ENCODE results near the gene SYNDIG1. TPM values are rescaled to one million over a fixed set of nuclear protein-coding genes. Genes with fewer than 3 reads are reported as not detected.

SYNDIG1 gene
- total and polyA plus RNA-seq, 2 of the 4 experiments (the other 2 are of a cell fraction) = not detected

GRCh38 chr20:24469894-24470745 lies 691 bp downstream of the SYNDIG1 start:
- no peak for TF ChIP-seq FOS (IDR thresholded peaks at IDR 0.05; ENCODE audit: low read depth, low read length)
- no peak for TF ChIP-seq RCOR1 (IDR thresholded peaks at IDR 0.05; ENCODE audit: insufficient replicate concordance, low read length)
- no peak for TF ChIP-seq CTCF (conservative IDR thresholded peaks at IDR 0.05; ENCODE audit: low read depth, low read length)
- no peak for TF ChIP-seq RAD21 (IDR thresholded peaks at IDR 0.05; ENCODE audit: low read length)
- TF ChIP-seq MAZ (IDR thresholded peaks at IDR 0.05; ENCODE audit: borderline replicate concordance, low read depth, low read length) = no peak
- TF ChIP-seq BHLHE40 (IDR thresholded peaks at IDR 0.05; ENCODE audit: low read depth, low read length) = no peak
- TF ChIP-seq MAFK (IDR thresholded peaks at IDR 0.05; ENCODE audit: low read depth, low read length) = no peak
- TF ChIP-seq SMC3 (IDR thresholded peaks at IDR 0.05; ENCODE audit: low read depth, low read length) = no peak
- no peak for TF ChIP-seq USF2 (IDR thresholded peaks at IDR 0.05; ENCODE audit: low read depth, low read length)
- TF ChIP-seq POLR2A (IDR thresholded peaks at IDR 0.05; ENCODE audit: low read depth, low read length) = no peak
- TF ChIP-seq, protein P1, sequence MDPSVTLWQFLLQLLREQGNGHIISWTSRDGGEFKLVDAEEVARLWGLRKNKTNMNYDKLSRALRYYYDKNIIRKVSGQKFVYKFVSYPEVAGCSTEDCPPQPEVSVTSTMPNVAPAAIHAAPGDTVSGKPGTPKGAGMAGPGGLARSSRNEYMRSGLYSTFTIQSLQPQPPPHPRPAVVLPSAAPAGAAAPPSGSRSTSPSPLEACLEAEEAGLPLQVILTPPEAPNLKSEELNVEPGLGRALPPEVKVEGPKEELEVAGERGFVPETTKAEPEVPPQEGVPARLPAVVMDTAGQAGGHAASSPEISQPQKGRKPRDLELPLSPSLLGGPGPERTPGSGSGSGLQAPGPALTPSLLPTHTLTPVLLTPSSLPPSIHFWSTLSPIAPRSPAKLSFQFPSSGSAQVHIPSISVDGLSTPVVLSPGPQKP (IDR thresholded peaks at IDR 0.05; ENCODE audit: borderline replicate concordance, low read depth, low read length) = no peak
- Histone ChIP-seq H3K14ac (replicated peaks; ENCODE audit: low read depth, low read length) (no peak overlapping the region), H3K4ac (ENCODE audit: low read depth, low read length) (no peak overlapping the region), H3K9me1 (ENCODE audit: insufficient read depth, low read length) (no peaks in the 10 kb centered on the region), H4K5ac (ENCODE audit: low read depth, low read length) (no peak overlapping the region), H3K9me3 (ENCODE audit: control insufficient read depth, insufficient read depth, low read length) (no peaks in the 10 kb centered on the region), H4K20me1 (ENCODE audit: insufficient read depth, low read length) (no peaks in the 10 kb centered on the region), H3K56ac (ENCODE audit: extremely low read depth, insufficient read depth, low read length) (no peak overlapping the region), H3K4me2 (ENCODE audit: low read depth, low read length) (no peak overlapping the region), H3K27ac (ENCODE audit: insufficient read depth, low read length) (no peak overlapping the region), H2AFZ (replicated peaks; ENCODE audit: low read length, poor library complexity) (no peak overlapping the region), H2BK15ac (ENCODE audit: low read depth, low read length) (no peak overlapping the region), H2AK5ac (ENCODE audit: low read depth, low read length) (no peak overlapping the region), H2BK120ac (ENCODE audit: low read depth, low read length) (no peak overlapping the region), H3K4me3 (ENCODE audit: insufficient read depth, low read depth, low read length) (no peak overlapping the region), H4K91ac (ENCODE audit: insufficient read depth, low read depth, low read length) (no peak overlapping the region), H2BK5ac (ENCODE audit: low read depth, low read length, poor library complexity, severe bottlenecking) (no peak overlapping the region), H4K8ac (ENCODE audit: low read depth in 2 of 2, low read length in 2 of 2) (no peak overlapping the region), H2AK9ac (replicated peaks; ENCODE audit: low read depth, low read length, poor library complexity) (no peak overlapping the region), H3K27me3 (ENCODE audit: control insufficient read depth, insufficient read depth, low read length) (peaks cover 36% of the 10 kb centered on the region), H3K18ac (ENCODE audit: low read depth, low read length) (no peak overlapping the region), H3K23ac (ENCODE audit: low read depth, low read length) (no peak overlapping the region), H3K9ac (ENCODE audit: low read depth, low read length) (no peak overlapping the region), H3K36me3 (ENCODE audit: control insufficient read depth, insufficient read depth, low read length) (no peaks in the 10 kb centered on the region), H3K79me1 (ENCODE audit: low read depth in 1 of 2, low read length in 2 of 2) (no peaks in the 10 kb centered on the region), H2BK20ac (ENCODE audit: low read depth, low read length) (no peak overlapping the region), H3K4me1 (ENCODE audit: control insufficient read depth, insufficient read depth, low read length) (no peaks in the 10 kb centered on the region)
- no peak for DNase-seq
- ChIA-PET POLR2A (ENCODE audit: unreplicated experiment) (no interaction called here), CTCF (no interaction called here)
- in situ Hi-C loops (cut with MboI; ENCODE audit: low sequenced_read_pairs) = no loop called here
- dilution Hi-C loops (cut with HindIII; ENCODE audit: low sequenced_read_pairs, unreplicated experiment) = no loop called here
- no peak for ATAC-seq (ENCODE audit: low read depth)
- BruUV-seq (replicated peaks) = no TSS peak
- 2% methylated on average over 20 of the region's 62 CpGs; no CpG with 5 or more reads in 1 of the 2 experiments for WGBS, 2 experiments (ENCODE audit: extremely low coverage in 2 of 2, insufficient read length in 1 of 2)
- intact Hi-C loops (cut with micrococcal nuclease) = no loop called here

Data from IMR-90 (cell line).